H1 (cell line): ENCODE data around the gene CEP350. TPM values are rescaled to one million over a fixed set of nuclear protein-coding genes. Genes with fewer than 3 reads are reported as not detected.

ENCODE experiments used
- CTCF ChIA-PET: fragments of 300-600 bp; sonication (Branson Sonifier 250); formaldehyde crosslinking; loops from one replicate; lab custom pipeline; 2021; ENCODE audit not compliant: partially characterized antibody; lab: Charles Lee
- POLR2A ChIA-PET: fragments of 300-600 bp; sonication (Branson Sonifier 250); formaldehyde crosslinking; loops from one replicate; lab custom pipeline; 2021; ENCODE audit warnings: inconsistent platforms; ENCODE audit not compliant: partially characterized antibody; lab: Charles Lee
- DNase-seq, 2 experiments: peaks; one replicate each; pipeline versions ENCODE4 v3.0.0 to v3.0.0-alpha.2; 2010 to 2022; ENCODE audit warnings: low spot score in 2 of 2, low read depth in 1 of 2, mixed read lengths in 1 of 2
- FAIRE-seq: peaks from 2 replicates; lab custom pipeline; 2011; peaks lifted over from hg19 to GRCh38; lab: Jason Lieb, UNC
- H2AFZ ChIP-seq: 2 replicates; pipeline ENCODE4 v1.8.1; 2012; ENCODE audit warnings: low read length, inconsistent platforms
- H2AK5ac ChIP-seq: 2 replicates; pipeline ENCODE4 v1.6.1; 2013; ENCODE audit warnings: low read depth, low read length
- H2BK120ac ChIP-seq: replicated peaks from 2 replicates; pipeline ENCODE3; 2013; ENCODE audit warnings: low read depth, low read length, inconsistent platforms
- H2BK12ac ChIP-seq: 2 replicates; pipeline ENCODE4 v1.6.1; 2013; ENCODE audit warnings: low read depth, low read length
- H2BK15ac ChIP-seq: 2 replicates; pipeline ENCODE4 v1.6.1; 2013; ENCODE audit warnings: low read length
- H2BK20ac ChIP-seq: 2 replicates; pipeline ENCODE4 v1.6.1; 2013; ENCODE audit warnings: low read length
- H2BK5ac ChIP-seq: 2 replicates; pipeline ENCODE4 v1.6.1; 2013; ENCODE audit warnings: low read depth, low read length
- H3K14ac ChIP-seq: 2 replicates; pipeline ENCODE4 v1.6.1; 2013; ENCODE audit warnings: inconsistent platforms; ENCODE audit not compliant: insufficient read length
- H3K18ac ChIP-seq: 2 replicates; pipeline ENCODE4 v1.6.1; 2013; ENCODE audit warnings: low read length; ENCODE audit errors: extremely low read depth
- H3K23ac ChIP-seq: 2 replicates; pipeline ENCODE4 v1.6.1; 2013; ENCODE audit warnings: inconsistent platforms; ENCODE audit not compliant: insufficient read length
- H3K23me2 ChIP-seq: 2 replicates; pipeline ENCODE4 v1.6.1; 2013; ENCODE audit warnings: low read depth, low read length
- H3K27ac ChIP-seq: 2 replicates; pipeline ENCODE4 v1.6.1; 2011; ENCODE audit warnings: low read depth, low read length, inconsistent platforms
- H3K27me3 ChIP-seq, 4 experiments: replicated peaks in 1 of 4; 1 replicate in 1 of 4; 2 replicates in 3 of 4; pipeline versions ENCODE4 v1.6.1 to v1.8.1; 2011 to 2013; ENCODE audit warnings: low read length in 3 of 4, mild to moderate bottlenecking in 3 of 4, inconsistent platforms in 2 of 4, mixed read lengths in 2 of 4, moderate library complexity in 1 of 4; ENCODE audit not compliant: control insufficient read depth in 3 of 4, insufficient read depth in 3 of 4; ENCODE audit errors: extremely low read depth in 1 of 4
- H3K36me3 ChIP-seq, 4 experiments: 2 replicates each; pipeline versions ENCODE4 v1.6.1 to v1.8.1; 2011 to 2013; ENCODE audit warnings: mild to moderate bottlenecking in 4 of 4, low read length in 3 of 4, moderate library complexity in 2 of 4, control low read depth in 1 of 4, inconsistent platforms in 1 of 4; ENCODE audit not compliant: insufficient read depth in 4 of 4, control insufficient read depth in 2 of 4
- H3K4ac ChIP-seq: replicated peaks from 2 replicates; pipeline ENCODE3; 2013; ENCODE audit warnings: low read length, low read depth, mixed read lengths, inconsistent platforms; ENCODE audit not compliant: insufficient read length
- H3K4me1 ChIP-seq, 4 experiments: replicated peaks in 1 of 4; 1 replicate in 1 of 4; 2 replicates in 3 of 4; pipeline versions ENCODE4 v1.6.1 to v1.8.1; 2011 to 2013; ENCODE audit warnings: low read length in 3 of 4, inconsistent platforms in 2 of 4, mixed read lengths in 1 of 4; ENCODE audit not compliant: insufficient read depth in 4 of 4, control insufficient read depth in 3 of 4
- H3K4me2 ChIP-seq, 2 experiments: 2 replicates each; pipeline versions ENCODE4 v1.6.1 to v1.8.1; 2011 to 2013; ENCODE audit warnings: low read depth in 2 of 2, low read length in 2 of 2, control low read depth in 1 of 2, inconsistent platforms in 1 of 2, mild to moderate bottlenecking in 1 of 2; ENCODE audit not compliant: insufficient read depth in 1 of 2
- H3K4me3 ChIP-seq, 4 experiments: fragments of 200-600, 300-600 bp in 1 of 4; sonication (generic), shearing (Covaris generic), sonication (Bioruptor Twin) in 1 of 4; 2 replicates each; pipeline versions ENCODE4 v1.5.1 to v1.8.1; 2011 to 2016; ENCODE audit warnings: low read length in 4 of 4, low read depth in 3 of 4, control low read depth in 2 of 4, inconsistent platforms in 2 of 4, mild to moderate bottlenecking in 2 of 4, mixed read lengths in 1 of 4, moderate library complexity in 1 of 4; ENCODE audit not compliant: insufficient read depth in 2 of 4; ENCODE audit errors: extremely low read depth in 1 of 4
- H3K56ac ChIP-seq: replicated peaks from 2 replicates; pipeline ENCODE3; 2013; ENCODE audit warnings: low read depth, mild to moderate bottlenecking, mixed read lengths, low read length, inconsistent platforms; ENCODE audit not compliant: insufficient read length
- H3K79me1 ChIP-seq: 2 replicates; pipeline ENCODE4 v1.6.1; 2013; ENCODE audit warnings: low read depth, low read length, control low read depth
- H3K79me2 ChIP-seq, 2 experiments: 2 replicates each; pipeline versions ENCODE4 v1.6.1 to v1.8.1; 2012 to 2013; ENCODE audit warnings: low read length in 2 of 2, mild to moderate bottlenecking in 2 of 2, inconsistent platforms in 1 of 2; ENCODE audit not compliant: insufficient read depth in 2 of 2, control insufficient read depth in 1 of 2
- H3K9ac ChIP-seq, 4 experiments: replicated peaks in 1 of 4; 1 replicate in 1 of 4; 2 replicates in 3 of 4; pipeline versions ENCODE4 v1.6.1 to v1.8.1; 2011 to 2013; ENCODE audit warnings: low read depth in 3 of 4, low read length in 3 of 4, control low read depth in 2 of 4, mild to moderate bottlenecking in 2 of 4, moderate library complexity in 2 of 4, inconsistent platforms in 1 of 4; ENCODE audit errors: extremely low read depth in 1 of 4
- H3K9me3 ChIP-seq, 2 experiments: 2 replicates each; pipeline versions ENCODE4 v1.6.1 to v1.8.1; 2012 to 2013; ENCODE audit warnings: mild to moderate bottlenecking in 2 of 2, moderate library complexity in 2 of 2, control low read depth in 1 of 2, inconsistent platforms in 1 of 2, low read depth in 1 of 2, low read length in 1 of 2, mixed read lengths in 1 of 2; ENCODE audit not compliant: insufficient read depth in 2 of 2
- H4K20me1 ChIP-seq, 2 experiments: replicated peaks in 1 of 2; 2 replicates each; pipeline versions ENCODE3 to v1.8.1; 2011 to 2013; ENCODE audit warnings: inconsistent platforms in 2 of 2, low read length in 2 of 2, mild to moderate bottlenecking in 1 of 2; ENCODE audit not compliant: insufficient read depth in 2 of 2, control insufficient read depth in 1 of 2
- H4K5ac ChIP-seq: 2 replicates; pipeline ENCODE4 v1.6.1; 2013; ENCODE audit warnings: low read length, low read depth, mixed read lengths, inconsistent platforms; ENCODE audit not compliant: insufficient read length
- H4K8ac ChIP-seq: 2 replicates; pipeline ENCODE4 v1.8.0; 2013; ENCODE audit warnings: mild to moderate bottlenecking, moderate library complexity, low read length, inconsistent platforms; ENCODE audit not compliant: insufficient read depth; ENCODE audit errors: extremely low read depth
- H4K91ac ChIP-seq: replicated peaks from 2 replicates; pipeline ENCODE3; 2013; ENCODE audit warnings: low read length, mixed read lengths, inconsistent platforms; ENCODE audit not compliant: insufficient read length
- CTCF ChIP-seq, 3 experiments: IDR thresholded peaks; 1 replicate in 2 of 3; 2 replicates in 1 of 3; pipeline versions ENCODE4 v1.5.1 to v1.6.1; 2011; ENCODE audit warnings: low read length in 3 of 3, mild to moderate bottlenecking in 3 of 3, inconsistent platforms in 2 of 3, low read depth in 1 of 3, moderate library complexity in 1 of 3; ENCODE audit not compliant: insufficient read depth in 1 of 3; ENCODE audit errors: control extremely low read depth in 1 of 3
- GABPA ChIP-seq: IDR thresholded peaks from 2 replicates; pipeline ENCODE4 v1.6.1; 2011; ENCODE audit warnings: mild to moderate bottlenecking, low read length, moderate library complexity, borderline replicate concordance; ENCODE audit not compliant: insufficient read depth
- JUND ChIP-seq: IDR thresholded peaks from 2 replicates; pipeline ENCODE4 v1.6.1; 2011; ENCODE audit warnings: mild to moderate bottlenecking, improper control_type of control experiment, low read length
- KDM4A ChIP-seq: IDR thresholded peaks from one replicate; pipeline ENCODE4 v1.7.1; 2012; ENCODE audit warnings: low read depth, mild to moderate bottlenecking, moderate library complexity, low read length, inconsistent platforms; ENCODE audit not compliant: severe bottlenecking
- MAFK ChIP-seq: IDR thresholded peaks from 2 replicates; pipeline ENCODE4 v1.6.1; 2012; ENCODE audit warnings: low read depth, mild to moderate bottlenecking, improper control_type of control experiment, low read length
- POU5F1 ChIP-seq: IDR thresholded peaks from 2 replicates; pipeline ENCODE4 v1.6.1; 2011; ENCODE audit warnings: low read depth, mild to moderate bottlenecking, low read length, moderate library complexity
- RFX5 ChIP-seq: IDR thresholded peaks from 2 replicates; pipeline ENCODE4 v1.6.1; 2011; ENCODE audit warnings: low read depth, low read length, improper control_type of control experiment, borderline replicate concordance
- RXRA ChIP-seq: IDR thresholded peaks from 2 replicates; pipeline ENCODE4 v1.6.1; 2011; ENCODE audit warnings: low read depth, mild to moderate bottlenecking, low read length, moderate library complexity; ENCODE audit not compliant: insufficient read depth
- TEAD4 ChIP-seq: IDR thresholded peaks from 2 replicates; pipeline ENCODE4 v1.6.1; 2012; ENCODE audit warnings: low read depth, low read length, inconsistent platforms, mixed read lengths
- WGBS, 2 experiments: shearing (Covaris generic) in 1 of 2; methylation state at CpG; one replicate each; pipeline versions ENCODE4 v1.1.6 to v1.1.7; 2013 to 2015; ENCODE audit warnings: low lambda C conversion rate in 2 of 2, mixed read lengths in 2 of 2, inconsistent platforms in 1 of 2, low coverage in 1 of 2, missing lambda C conversion rate in 1 of 2; ENCODE audit not compliant: insufficient replicate concordance in 2 of 2, insufficient coverage in 1 of 2, insufficient read length in 1 of 2; ENCODE audit errors: extremely low coverage in 1 of 2, missing lambda C conversion rate in 1 of 2; 5-methylcytosine and 5-hydroxymethylcytosine counted together
- polyA plus RNA-seq, 7 experiments: library from polyadenylated mRNA; depleted of rRNA in 3 of 7; stranded (reverse) in 5 of 7; unstranded in 2 of 7; fragments of >200 nt in 5 of 7; fragments of 200-250 nt in 2 of 7; gene quantifications; 1 replicate in 5 of 7; 2 replicates in 1 of 7; 4 replicates in 1 of 7; pipeline versions ENCODE4 v1.2.1 to v1.2.3, GENCODE V29; 2011 to 2013; ENCODE audit warnings: missing spikeins in 2 of 7, mixed read lengths in 2 of 7
- total RNA-seq: library from RNA; stranded (reverse); fragmentation: NEBNext Ultra II Directional; extraction: Animal tissue kit (Norgen Biotek cat#: 25700); gene quantifications from 2 replicates; pipeline ENCODE4 v1.2.1, GENCODE V29; 2021
- TF ChIP-seq, protein P1 (sequence below): IDR thresholded peaks from 2 replicates; pipeline ENCODE4 v1.6.1; 2012; ENCODE audit warnings: inconsistent platforms

Gene CEP350
- total and polyA plus RNA-seq, 2 of the 8 experiments (the other 6 are each of a cell fraction or from before 2014, with no cell fraction given) = 5.6 to 39.4 TPM

- Histone ChIP-seq H3K27me3 (no peaks in the 10 kb centered on the region), H3K4me3 (no peak overlapping the region), H3K79me1 (no peaks in the 10 kb centered on the region), H2AK5ac (no peak overlapping the region), H3K56ac (no peak overlapping the region), H3K36me3 (no peaks in the 10 kb centered on the region), H3K18ac (no peak overlapping the region), H3K23me2 (no peaks in the 10 kb centered on the region), H2BK5ac (no peak overlapping the region), H3K14ac (no peak overlapping the region), H4K91ac (no peak overlapping the region), H4K8ac (no peak overlapping the region), H2BK15ac (no peak overlapping the region), H3K9me3 (no peaks in the 10 kb centered on the region), H3K4ac (no peak overlapping the region), H4K20me1 (no peaks in the 10 kb centered on the region), H2BK20ac (no peak overlapping the region), H2BK12ac (no peak overlapping the region), H3K27ac (no peak overlapping the region), H3K9ac (no peak overlapping the region), H4K5ac (no peak overlapping the region), H2AFZ (peak overlapping the region; percentile 55; the same call in 1 of the 2 replicates), H2BK120ac (no peak overlapping the region), H3K4me1 (no peaks in the 10 kb centered on the region), H3K79me2 (no peaks in the 10 kb centered on the region), H3K4me2 (no peak overlapping the region), H3K23ac (no peak overlapping the region)
- TF ChIP-seq CTCF (IDR thresholded peaks at IDR 0.05; ENCODE audit: control extremely low read depth in 1 of 3, insufficient read depth in 1 of 3, low read depth in 1 of 3, low read length in 3 of 3) (no peak), JUND (no peak), KDM4A (no peak), TEAD4 (no peak), GABPA (no peak), MAFK (no peak), RFX5 (no peak), RXRA (no peak), POU5F1 (no peak)
- TF ChIP-seq, protein P1, sequence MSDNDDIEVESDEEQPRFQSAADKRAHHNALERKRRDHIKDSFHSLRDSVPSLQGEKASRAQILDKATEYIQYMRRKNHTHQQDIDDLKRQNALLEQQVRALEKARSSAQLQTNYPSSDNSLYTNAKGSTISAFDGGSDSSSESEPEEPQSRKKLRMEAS = no peak
- FAIRE-seq (no peak), DNase-seq (no peak)
- CTCF ChIA-PET = interaction anchor here (0.6 to 2.0 kb wide), 8 partner anchors 11 to 1970 kb away, joined by 3 to 8 read pairs (median 3); no protein-coding TSS in a partner anchor
- 81% methylated on average over 6 of the region's 6 CpGs; no CpG with 5 or more reads in 1 of the 2 experiments for WGBS, 2 experiments
- POLR2A ChIA-PET = interaction anchor here (1.0 kb wide), 1 partner anchor 10 kb away, joined by 3 read pairs; no protein-coding TSS in a partner anchor
These were observed 190.2 kb downstream of the CEP350 start for GRCh38 chr1:180144659-180145357.
